ENCODE data around the gene ADCY10. TPM values are rescaled to one million over a fixed set of nuclear protein-coding genes. Genes with fewer than 3 reads are reported as not detected.

Gene ADCY10
- total RNA-seq, 6 experiments from 2014 or later, result 0.43 to 5.8 (median 1.5) TPM

DNA sequence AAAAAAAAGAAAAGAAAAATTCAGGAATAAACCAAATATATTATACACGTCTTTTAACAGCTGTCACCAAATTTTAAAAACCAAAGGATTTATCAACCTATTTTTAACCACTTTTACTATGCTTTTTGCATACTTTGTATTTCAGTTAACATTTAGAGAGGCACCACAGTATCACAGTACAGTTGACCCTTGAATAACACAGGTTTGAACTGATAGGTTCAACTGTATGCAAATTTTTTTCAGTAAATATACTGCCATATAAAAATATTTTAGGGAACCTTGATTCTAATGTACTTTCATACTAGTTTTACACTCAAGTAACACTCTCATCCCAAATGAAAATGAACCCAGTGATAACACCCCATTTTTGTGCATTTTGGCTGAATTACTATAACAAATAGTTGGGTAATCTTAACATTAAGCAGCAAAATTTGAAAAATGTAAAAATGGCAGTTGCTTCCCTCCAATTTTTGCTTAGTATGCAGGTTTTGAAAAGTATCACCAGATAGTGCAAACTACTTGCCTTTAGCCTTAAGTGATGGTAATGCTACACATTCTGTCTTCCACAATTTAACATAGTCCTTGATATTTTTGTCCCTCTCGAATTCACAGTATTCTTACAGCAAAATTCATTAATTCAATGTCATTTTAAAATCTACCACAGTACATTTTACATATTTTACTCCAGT lies 10.8 kb upstream of the ADCY10 start:
- H3K27me3 ChIP-seq, result no peaks in the 10 kb centered on the region
- H3K4me1 ChIP-seq, result peaks cover 0 to 74% (median 10%) of the 10 kb centered on the region in 4 donors
- H3K4me3 ChIP-seq, result no peak overlapping the region
- 70% methylated on average over 2 of the region's 2 CpGs for whole genome bisulfite sequencing (ENCODE audit: insufficient coverage, low coverage, low lambda C conversion rate, missing lambda C conversion rate)
- no peak overlapping the region for H3K27ac ChIP-seq
- intact Hi-C loops (cut with DNase I), result no loop called here
- TF ChIP-seq, protein P1, sequence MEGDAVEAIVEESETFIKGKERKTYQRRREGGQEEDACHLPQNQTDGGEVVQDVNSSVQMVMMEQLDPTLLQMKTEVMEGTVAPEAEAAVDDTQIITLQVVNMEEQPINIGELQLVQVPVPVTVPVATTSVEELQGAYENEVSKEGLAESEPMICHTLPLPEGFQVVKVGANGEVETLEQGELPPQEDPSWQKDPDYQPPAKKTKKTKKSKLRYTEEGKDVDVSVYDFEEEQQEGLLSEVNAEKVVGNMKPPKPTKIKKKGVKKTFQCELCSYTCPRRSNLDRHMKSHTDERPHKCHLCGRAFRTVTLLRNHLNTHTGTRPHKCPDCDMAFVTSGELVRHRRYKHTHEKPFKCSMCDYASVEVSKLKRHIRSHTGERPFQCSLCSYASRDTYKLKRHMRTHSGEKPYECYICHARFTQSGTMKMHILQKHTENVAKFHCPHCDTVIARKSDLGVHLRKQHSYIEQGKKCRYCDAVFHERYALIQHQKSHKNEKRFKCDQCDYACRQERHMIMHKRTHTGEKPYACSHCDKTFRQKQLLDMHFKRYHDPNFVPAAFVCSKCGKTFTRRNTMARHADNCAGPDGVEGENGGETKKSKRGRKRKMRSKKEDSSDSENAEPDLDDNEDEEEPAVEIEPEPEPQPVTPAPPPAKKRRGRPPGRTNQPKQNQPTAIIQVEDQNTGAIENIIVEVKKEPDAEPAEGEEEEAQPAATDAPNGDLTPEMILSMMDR (IDR thresholded peaks at IDR 0.05), result no peak
- TF ChIP-seq POLR2A (IDR thresholded peaks at IDR 0.05), result no peak
- DNase-seq (no peak), ATAC-seq (no peak)
- peaks cover 0 to 3% (median 0%) of the 10 kb centered on the region in 4 donors for H3K36me3 ChIP-seq
- H3K9me3 ChIP-seq, result no peaks in the 10 kb centered on the region

DNA sequence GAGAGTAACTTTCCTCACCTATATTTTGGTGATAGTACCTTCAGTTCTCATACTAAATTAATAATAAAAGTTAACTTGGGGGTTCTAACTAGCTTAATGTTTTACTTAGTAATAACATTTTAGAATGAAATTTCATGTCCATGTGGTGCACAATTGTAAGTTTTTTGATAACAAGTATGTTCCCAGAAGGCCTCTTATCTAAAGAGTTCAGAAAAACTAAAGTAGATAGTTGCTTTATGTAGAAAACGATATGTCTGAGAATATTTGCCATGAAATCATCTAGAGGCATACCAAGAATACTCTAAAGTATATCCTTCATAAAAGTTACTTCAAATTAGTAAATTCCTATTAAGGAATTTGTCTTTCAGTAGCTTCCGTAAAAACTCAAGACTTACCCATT lies 10.2 kb upstream of the ADCY10 start:
- no peak overlapping the region for H3K27ac ChIP-seq
- 87% methylated on average over 2 of the region's 2 CpGs for WGBS (ENCODE audit: insufficient coverage, low coverage, low lambda C conversion rate, missing lambda C conversion rate)
- peaks cover 0 to 74% (median 11%) of the 10 kb centered on the region in 4 donors for H3K4me1 ChIP-seq
- DNase-seq (no peak), ATAC-seq (no peak)
- no peak overlapping the region for H3K4me3 ChIP-seq
- H3K27me3 ChIP-seq, result no peaks in the 10 kb centered on the region
- no peak for TF ChIP-seq POLR2A (IDR thresholded peaks at IDR 0.05)
- H3K9me3 ChIP-seq, result no peaks in the 10 kb centered on the region
- H3K36me3 ChIP-seq, result peaks cover 0 to 3% (median 0%) of the 10 kb centered on the region in 4 donors
- intact Hi-C loops (cut with DNase I), result no loop called here

DNA sequence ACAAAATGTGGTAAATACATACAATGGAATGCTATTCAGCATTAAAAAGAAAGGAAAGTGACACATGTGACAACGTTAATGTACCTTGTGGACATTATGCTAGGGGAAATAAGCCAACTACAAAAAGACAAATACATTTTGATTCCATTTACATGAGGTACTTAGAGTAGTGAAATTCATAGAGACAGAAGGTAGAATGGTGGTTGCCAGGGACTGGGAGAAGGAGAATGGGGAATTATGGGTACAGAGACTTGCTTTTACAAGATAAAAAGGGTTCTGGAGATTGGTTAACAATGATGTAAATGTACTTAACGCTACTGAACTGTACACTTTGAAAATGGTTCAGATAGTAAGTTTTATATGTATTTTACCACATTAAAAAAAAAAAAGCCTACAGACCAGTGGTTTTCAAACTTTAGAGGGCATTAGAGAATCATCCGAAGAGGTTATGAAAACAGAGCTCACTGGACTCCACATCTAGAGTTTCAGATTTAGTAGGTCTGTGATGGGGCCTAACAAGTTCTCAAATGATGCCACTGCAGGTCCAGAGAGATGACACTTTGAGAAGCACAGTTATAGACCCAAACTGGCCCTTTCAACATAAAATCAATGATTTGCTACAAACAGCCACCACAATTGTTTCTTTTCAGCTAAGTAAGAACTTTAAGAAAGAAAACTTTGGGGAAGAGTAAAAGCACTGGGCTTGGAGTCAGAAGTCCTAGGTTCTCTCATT lies 9.6 kb upstream of the ADCY10 start:
- Histone ChIP-seq H3K4me3 (no peak overlapping the region), H3K9me3 (no peaks in the 10 kb centered on the region), H3K4me1 (peaks cover 0 to 73% (median 11%) of the 10 kb centered on the region in 4 donors), H3K27me3 (no peaks in the 10 kb centered on the region), H3K36me3 (peaks cover 0 to 3% (median 0%) of the 10 kb centered on the region in 4 donors), H3K27ac (no peak overlapping the region)
- DNase-seq, result no peak
- ATAC-seq, result no peak
- intact Hi-C loops (cut with DNase I), result no loop called here
- TF ChIP-seq, protein P1 (IDR thresholded peaks at IDR 0.05), result no peak
- TF ChIP-seq POLR2A (IDR thresholded peaks at IDR 0.05), result no peak
- 66% methylated on average over 2 of the region's 3 CpGs for WGBS (ENCODE audit: insufficient coverage, low coverage, low lambda C conversion rate, missing lambda C conversion rate)

DNA sequence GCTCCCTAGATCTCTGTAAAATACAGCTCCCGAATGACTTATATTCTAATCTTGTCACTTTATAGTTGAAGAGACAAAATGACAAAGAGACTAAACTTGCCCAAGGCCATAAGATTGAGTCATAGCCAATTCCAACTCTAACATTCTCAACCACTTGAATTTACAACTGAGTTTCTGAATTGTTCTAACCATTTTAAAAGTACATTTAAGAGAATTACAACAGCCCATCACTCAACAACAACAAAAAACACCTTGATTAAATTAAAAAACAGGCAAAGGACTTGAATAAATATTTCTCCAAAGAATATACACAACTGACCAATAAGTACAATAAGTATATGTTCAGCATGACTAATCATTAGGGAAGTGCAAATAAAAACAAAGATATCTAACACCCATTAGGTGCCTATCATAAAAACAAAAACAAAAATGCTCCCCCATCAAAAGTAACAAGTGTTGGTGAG lies 8.7 kb upstream of the ADCY10 start:
- Histone ChIP-seq H3K4me1 (peaks cover 0 to 76% (median 11%) of the 10 kb centered on the region in 4 donors), H3K27me3 (no peaks in the 10 kb centered on the region), H3K36me3 (peaks cover 0 to 9% (median 0%) of the 10 kb centered on the region in 4 donors), H3K4me3 (no peak overlapping the region), H3K27ac (no peak overlapping the region), H3K9me3 (no peaks in the 10 kb centered on the region)
- intact Hi-C loops (cut with DNase I), result no loop called here
- 25% methylated on average over 1 of the region's 1 CpG for WGBS (ENCODE audit: insufficient coverage, low coverage, low lambda C conversion rate, missing lambda C conversion rate)
- DNase-seq (no peak), ATAC-seq (no peak)
- TF ChIP-seq, protein P1 (IDR thresholded peaks at IDR 0.05), result no peak
- TF ChIP-seq POLR2A (IDR thresholded peaks at IDR 0.05), result no peak

DNA sequence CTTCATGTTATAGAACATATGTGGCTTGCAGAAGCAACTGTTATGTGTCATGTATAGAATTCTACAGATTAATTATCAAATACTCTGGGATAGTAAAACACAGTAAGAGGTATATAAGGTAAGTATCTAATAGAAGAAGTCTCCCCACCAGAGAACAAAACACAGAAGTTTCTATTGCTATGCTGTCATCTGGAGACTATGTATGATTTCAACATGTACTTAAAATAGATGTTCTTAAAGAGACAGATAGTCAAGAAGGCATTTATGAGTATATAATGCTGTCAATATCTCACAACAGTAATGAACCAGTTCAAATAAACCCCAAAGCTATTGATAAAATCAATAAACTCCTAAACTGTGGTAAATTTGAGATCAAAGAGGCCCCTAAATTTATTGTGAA lies 8.1 kb upstream of the ADCY10 start:
- Histone ChIP-seq H3K9me3 (no peaks in the 10 kb centered on the region), H3K4me3 (no peak overlapping the region), H3K36me3 (peaks cover 0 to 9% (median 0%) of the 10 kb centered on the region in 4 donors), H3K4me1 (peaks cover 0 to 82% (median 11%) of the 10 kb centered on the region in 4 donors), H3K27me3 (no peaks in the 10 kb centered on the region), H3K27ac (no peak overlapping the region)
- intact Hi-C loops (cut with DNase I), result no loop called here
- no peak for TF ChIP-seq POLR2A (IDR thresholded peaks at IDR 0.05)
- TF ChIP-seq, protein P1 (IDR thresholded peaks at IDR 0.05), result no peak
- no peak for ATAC-seq
- no peak for DNase-seq

Measured in right lobe of liver (tissue), 6 donors.